ENCODE data around the gene NOC2L.

NOC2L gene

DNA sequence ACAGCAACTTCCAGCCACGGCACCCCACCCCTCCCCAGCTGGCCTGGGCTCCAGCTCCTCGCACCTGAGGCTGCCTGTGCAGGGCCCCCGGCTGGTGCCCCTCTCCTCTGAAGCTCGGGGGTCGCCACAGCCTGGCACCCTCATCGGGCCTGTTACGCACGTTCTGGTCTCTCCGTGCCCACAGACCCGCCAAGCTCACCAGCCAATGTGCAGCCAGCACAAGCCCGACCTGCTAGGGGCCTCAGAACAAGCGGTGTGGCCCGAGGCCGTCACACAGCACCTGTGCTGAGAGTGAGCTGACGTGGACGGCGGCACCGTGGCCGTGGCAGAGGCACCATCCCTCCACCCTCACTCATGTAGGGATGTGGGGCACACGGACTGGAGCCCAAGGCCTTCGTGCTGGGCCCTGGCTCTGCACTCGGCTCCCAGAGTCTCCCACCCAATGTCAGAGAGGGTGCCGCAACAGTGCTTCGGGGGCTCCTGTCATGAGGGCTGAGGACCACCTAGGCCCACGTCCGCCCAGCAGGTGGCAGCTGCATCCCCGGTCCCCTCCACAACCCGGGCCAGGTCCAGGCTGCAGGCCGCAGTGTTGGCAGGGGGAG is 39.7 kb downstream of the NOC2L start:
- no peak for DNase-seq (ENCODE audit: insufficient read length, low spot score)
- FAIRE-seq = no peak

DNA sequence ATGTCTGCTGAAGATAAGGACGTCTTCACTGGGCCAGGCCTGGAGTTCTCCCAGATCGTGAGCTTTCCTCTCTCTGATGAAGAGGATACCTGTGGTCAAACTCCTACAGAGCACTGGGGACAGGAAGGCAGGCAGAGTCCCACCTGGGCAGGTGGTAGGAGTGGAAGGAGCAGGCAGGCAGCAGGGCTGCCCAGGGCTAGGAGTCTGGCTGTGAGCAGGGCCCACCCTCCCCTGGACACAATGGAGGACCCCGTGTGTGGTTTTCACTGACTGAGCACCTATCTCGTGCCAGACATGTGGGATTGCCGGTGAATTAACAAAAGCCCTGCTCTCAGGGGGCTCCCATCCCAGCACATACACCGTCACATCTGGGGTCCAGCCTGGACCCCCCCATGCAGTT is 40.2 kb downstream of the NOC2L start:
- no peak for FAIRE-seq
- DNase-seq (ENCODE audit: insufficient read length, low spot score) = no peak

DNA sequence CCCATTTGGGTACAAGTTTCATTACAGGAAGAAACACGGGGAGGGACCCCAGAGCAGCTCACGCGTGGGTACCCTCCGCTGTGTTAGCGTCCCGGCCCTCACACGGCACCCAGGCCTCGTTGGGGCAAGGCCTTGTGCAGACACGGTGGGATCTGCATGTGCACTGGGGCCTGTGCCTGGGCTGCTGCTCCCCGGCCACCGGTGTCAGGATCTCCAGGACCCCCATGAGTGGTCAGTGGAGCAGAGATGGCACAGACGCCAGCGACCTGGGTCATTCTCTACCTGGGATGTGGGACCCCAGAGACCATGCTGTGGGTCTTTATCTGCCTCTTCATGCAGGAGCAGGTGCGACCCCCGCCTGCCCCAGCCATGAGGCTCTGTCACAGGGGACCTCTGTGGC is 40.7 kb downstream of the NOC2L start:
- FAIRE-seq (no peak), DNase-seq (ENCODE audit: insufficient read length, low spot score) (no peak)

DNA sequence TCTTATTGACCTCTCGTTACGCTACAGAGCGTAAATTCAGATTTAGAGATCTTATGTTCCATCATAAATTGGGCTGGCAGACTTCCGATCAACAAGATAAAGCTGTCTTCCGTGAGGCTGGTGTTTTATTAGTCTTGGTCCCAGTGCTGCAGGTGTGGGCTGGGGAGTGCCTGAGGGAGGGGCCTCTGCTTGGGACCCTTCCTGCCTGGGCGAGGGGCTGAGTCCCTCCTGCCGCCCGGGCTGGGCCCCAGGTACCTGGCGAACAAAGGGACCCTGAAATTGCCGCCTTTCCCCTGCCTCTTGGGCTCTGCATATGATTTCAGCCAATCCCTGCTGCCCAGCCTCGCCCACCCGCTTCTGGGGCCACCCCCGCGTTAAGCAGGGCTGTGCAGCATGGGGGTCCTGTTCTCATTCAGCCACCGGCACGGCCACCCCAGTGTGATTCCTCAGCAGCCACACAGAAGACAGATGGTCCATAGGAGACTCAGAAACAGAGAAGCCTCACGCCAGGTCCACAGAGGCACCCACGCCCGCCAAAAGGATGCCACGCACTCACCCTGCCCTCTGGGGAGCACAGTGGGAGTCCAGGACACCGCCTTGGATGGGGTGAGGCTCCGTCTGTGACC is 41.5 kb downstream of the NOC2L start:
- no peak for FAIRE-seq
- DNase-seq (ENCODE audit: insufficient read length, low spot score) = no peak

- no peak for FAIRE-seq
- no peak for DNase-seq (ENCODE audit: insufficient read length, low spot score)
These were observed 42.0 kb downstream of the NOC2L start for GRCh38 chr1:917076-917459.

GRCh38 chr1:916173-917075 is 42.6 kb downstream of the NOC2L start:
- DNase-seq (ENCODE audit: insufficient read length, low spot score) (no peak), FAIRE-seq (no peak)

DNA sequence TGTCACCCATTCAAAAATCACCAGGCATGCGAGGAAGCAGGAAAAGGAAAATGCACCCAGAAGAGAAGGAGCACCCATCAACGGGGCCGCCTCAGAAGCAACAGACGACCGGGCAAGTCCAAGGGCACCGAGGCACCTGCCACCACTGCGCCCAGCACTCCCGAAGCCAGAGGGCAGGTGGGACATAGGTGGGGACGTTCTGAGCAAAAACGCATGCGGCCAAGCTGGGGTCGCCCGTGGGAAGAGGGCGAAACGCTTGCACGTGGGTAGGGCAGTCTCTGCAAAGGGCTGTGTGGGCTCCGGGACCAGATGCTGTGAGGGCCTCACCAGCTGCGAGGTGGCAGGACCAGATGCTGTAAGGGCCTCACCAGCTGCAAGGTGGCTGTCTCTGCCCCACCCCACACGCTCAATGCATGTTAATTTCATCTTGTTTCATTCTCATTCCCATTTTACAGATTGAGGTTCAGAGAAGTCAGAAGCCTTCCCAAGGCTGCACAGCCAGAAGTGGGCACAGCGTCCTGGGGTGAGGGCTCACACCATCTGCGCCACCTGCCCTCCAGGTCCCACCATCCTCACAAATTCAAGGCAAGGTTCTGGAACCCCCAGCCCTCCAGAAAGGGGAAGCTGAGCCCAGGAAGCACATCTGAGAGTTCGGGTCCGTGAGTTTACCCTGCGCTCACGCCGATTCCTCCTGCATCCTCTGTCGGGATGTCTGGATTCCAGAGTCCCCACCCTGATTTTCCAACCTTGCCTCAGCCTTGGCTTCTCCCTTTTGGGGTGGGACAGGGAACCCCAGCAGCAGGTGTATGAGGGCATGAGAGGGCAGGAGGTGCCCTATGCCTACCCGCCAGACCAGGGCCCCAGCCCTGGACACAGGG is 43.5 kb downstream of the NOC2L start:
- DNase-seq (ENCODE audit: insufficient read length, low spot score) (no peak), FAIRE-seq (no peak)

DNA sequence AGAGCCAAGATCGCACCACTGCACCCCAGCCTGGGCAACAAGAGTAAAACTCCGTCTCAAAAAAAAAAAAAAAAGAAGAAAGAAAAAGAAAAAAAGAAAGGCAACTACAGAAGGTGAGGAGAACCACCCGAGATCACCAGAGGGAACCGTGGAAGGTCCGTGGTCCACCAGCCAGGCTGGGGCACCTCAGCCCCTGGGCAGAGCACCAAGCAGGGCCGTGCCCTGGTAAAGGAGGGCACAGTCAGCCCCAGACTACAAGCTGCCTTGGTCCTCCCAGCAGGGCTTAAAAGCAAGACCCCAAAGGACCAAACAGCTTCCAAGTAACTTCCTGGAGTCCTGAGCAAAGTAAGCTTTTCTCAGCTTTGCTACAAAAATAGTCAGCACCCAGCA is 44.2 kb downstream of the NOC2L start:
- no peak for FAIRE-seq
- DNase-seq (ENCODE audit: insufficient read length, low spot score) = no peak

- DNase-seq (ENCODE audit: insufficient read length, low spot score) (no peak), FAIRE-seq (no peak)
These were observed 44.7 kb downstream of the NOC2L start for GRCh38 chr1:914131-914890.

DNA sequence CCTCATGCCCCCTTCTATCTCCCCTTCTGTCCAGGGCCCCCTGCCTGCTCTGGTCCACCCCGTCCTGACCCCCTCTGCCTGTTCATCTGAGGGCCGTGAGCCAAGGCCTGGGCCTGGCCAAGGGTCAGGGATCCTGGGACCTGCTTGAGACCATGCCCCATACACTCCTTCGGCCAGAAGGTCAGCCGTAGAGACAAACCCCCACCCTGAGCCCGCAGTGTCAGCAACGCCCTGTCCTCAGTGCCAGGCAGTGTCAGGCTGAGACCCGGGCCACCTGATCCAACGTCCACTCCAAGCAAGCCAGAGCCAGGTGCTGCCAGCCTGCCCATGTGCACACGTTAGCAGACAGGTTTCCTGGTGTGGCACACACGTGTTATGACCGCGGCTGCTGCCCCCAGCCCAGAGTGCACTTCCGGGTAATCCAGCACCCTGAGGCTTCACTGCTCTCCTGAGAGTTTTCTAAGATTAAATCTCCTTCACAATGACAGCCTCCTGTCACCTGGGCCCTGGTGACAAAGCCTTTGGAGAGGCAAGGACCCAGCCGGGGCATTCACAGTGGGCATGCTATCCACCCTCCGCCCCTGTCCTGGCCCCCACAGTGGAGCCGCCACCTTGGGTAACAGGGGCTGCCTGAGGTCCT is 45.4 kb downstream of the NOC2L start:
- DNase-seq (ENCODE audit: insufficient read length, low spot score) (no peak), FAIRE-seq (no peak)

- no peak for DNase-seq (ENCODE audit: insufficient read length, low spot score)
- FAIRE-seq = no peak
These were observed 46.2 kb downstream of the NOC2L start for GRCh38 chr1:912740-913301.

DNA sequence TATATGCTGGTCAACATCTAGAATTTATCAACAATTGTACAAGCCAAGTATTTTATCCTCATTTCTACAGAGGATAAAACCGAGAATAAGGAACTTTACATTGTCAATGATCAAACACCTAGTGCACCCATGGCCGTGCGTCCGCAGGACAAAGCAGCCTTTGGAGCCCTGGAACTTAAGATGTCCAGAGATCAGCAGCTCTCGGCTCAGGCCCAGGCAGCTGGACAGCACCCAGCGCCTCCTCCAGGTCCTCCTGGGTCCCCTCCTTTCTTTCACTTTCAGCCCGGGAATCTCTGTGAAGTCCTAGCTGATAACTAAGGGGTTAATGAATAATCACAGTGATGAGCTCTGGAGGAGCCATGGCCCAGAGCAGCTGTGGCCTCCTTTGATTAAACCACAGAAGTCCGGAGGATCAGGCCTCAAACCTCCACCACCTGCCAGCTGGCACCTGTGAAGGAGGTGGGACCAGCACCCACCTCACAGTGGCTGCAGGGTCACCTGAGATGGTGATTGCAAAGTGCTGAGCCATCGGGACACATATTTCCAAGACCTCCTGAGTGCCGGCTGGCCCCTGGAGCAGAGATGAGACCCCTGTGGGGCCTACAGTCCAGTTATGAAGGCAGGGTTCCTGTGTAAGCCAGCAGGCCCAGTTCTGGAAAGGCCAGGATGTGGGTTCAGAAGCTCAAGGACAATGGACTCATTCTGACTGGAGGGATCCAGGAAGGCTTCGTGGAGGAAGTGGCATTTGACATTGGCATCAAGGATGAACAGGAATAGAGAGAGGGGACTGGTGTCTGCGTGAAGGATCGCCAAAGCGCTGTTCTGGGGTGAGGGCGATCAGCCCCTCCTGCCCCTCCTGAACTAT is 46.9 kb downstream of the NOC2L start:
- DNase-seq (ENCODE audit: insufficient read length, low spot score) (no peak), FAIRE-seq (no peak)

- DNase-seq (ENCODE audit: insufficient read length, low spot score) (peak; percentile 61), FAIRE-seq (no peak)
These were observed 48.0 kb downstream of the NOC2L start for GRCh38 chr1:910881-911721.

DNA sequence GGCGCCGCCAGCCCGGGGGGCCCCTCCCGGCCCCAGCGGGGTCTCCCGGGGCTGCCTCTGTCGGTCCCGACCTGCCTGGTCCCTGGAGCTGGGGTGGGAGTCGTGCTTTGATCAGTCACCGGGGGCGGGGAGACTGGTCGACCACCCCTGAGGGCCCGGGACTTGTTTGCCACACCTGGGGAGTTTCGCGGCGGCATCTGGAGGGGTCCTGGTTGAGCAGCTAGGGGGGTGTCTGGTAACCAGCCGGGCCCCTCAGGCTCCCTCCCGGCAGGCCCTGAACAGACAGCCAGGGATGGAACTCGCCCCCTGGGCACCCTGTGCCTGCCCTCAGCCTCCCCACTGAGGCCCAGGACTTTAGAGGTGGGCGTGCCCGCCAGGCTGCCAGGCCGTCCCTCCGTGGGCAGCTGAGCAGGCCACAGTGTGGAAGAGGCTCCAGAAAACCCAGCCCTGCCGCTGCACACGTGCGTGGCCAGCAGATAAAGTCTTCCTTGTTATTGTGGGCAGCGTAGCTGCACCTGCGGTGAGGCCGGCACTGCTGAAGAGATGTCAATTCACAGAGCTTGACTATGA is 48.7 kb downstream of the NOC2L start:
- DNase-seq (ENCODE audit: insufficient read length, low spot score) = no peak

GRCh38 chr1:909861-910310 is 49.2 kb downstream of the NOC2L start:
- FAIRE-seq (no peak), DNase-seq (ENCODE audit: insufficient read length, low spot score) (no peak)

More for the DNA sequence above, 48.7 kb downstream of the NOC2L start:
- no peak for FAIRE-seq

DNA sequence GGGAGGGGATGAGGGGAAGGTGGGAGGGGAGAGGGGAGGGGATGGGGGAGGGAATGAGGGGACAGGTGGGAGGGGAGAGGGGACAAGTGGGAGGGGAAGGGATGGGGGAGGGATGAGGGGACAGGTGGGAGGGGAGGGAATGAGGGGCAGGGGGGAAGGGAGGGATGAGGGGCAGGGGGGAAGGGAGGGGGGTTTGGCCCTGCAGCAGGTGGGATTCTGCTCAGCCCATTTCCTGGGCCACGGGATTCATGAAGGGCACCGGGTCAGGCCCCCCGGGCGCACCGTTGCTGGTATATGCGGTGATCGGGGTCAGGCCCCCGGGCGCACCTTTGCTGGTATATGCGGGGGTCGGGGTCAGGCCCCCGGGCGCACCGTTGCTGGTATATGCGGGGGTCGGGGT is 50.4 kb downstream of the NOC2L start:
- FAIRE-seq (no peak), DNase-seq (ENCODE audit: insufficient read length, low spot score) (no peak)

Data from HTR-8/SVneo (cell line).